T-helper 17 cell (primary cell): ENCODE data around the gene CKAP2L. TPM values are rescaled to one million over a fixed set of nuclear protein-coding genes. Genes with fewer than 3 reads are reported as not detected.
"Not testable (repeated sequence)": the region's sequence is repeated elsewhere in the genome, so short reads cannot be mapped to it uniquely, and the experiment has no call there.

Experiments
- ATAC-seq: fragments of 150-1000 bp; cut with Tn5 transposase; 2 replicates; pipeline ENCODE4 v1.10.0; 2021; ENCODE audit warnings: mild to moderate bottlenecking, moderate library complexity
- DNase-seq, 3 donors: peaks; one replicate each; pipeline versions ENCODE4 v3.0.0 to v3.0.0-alpha.2; 2020 to 2021
- H3K9me3 ChIP-seq: one replicate; pipeline ENCODE4 v1.7.0; 2013; ENCODE audit warnings: low read length, mild to moderate bottlenecking; ENCODE audit not compliant: control insufficient read depth, poor library complexity, severe bottlenecking
- H3K27ac Mint-ChIP-seq: one replicate; pipeline ENCODE4 v1.8.0; 2022; ENCODE audit warnings: mild to moderate bottlenecking, moderate library complexity, mixed read lengths
- H3K27me3 Mint-ChIP-seq: one replicate; pipeline ENCODE4 v1.8.0; 2022; ENCODE audit warnings: mixed read lengths
- H3K36me3 Mint-ChIP-seq: one replicate; pipeline ENCODE4 v1.8.0; 2022; ENCODE audit warnings: low read depth, mixed read lengths
- H3K4me1 Mint-ChIP-seq: one replicate; pipeline ENCODE4 v1.8.0; 2022; ENCODE audit warnings: mild to moderate bottlenecking, mixed read lengths
- H3K4me3 Mint-ChIP-seq: one replicate; pipeline ENCODE4 v1.8.0; 2022; ENCODE audit warnings: mild to moderate bottlenecking, moderate library complexity, mixed read lengths
- total RNA-seq, 4 donors: library from RNA in 2 of 4; stranded (reverse) in 2 of 4; gene quantifications; one replicate each; pipeline ENCODE4 v1.2.3 and lab custom pipeline; 2022 to 2026

CKAP2L gene
- total RNA-seq, 2 donors from 2014 or later = 0.37 to 0.97 TPM

- H3K4me1 Mint-ChIP-seq = peaks cover 13% of the 10 kb centered on the region
- peaks cover 2% of the 10 kb centered on the region for H3K36me3 Mint-ChIP-seq
- ATAC-seq (no peak), DNase-seq (no peak)
- no peak overlapping the region for H3K4me3 Mint-ChIP-seq
- peaks cover 20% of the 10 kb centered on the region for H3K27me3 Mint-ChIP-seq
- H3K9me3 ChIP-seq = no peaks in the 10 kb centered on the region
- no peak overlapping the region for H3K27ac Mint-ChIP-seq
Observed at GRCh38 chr2:112713585-112713925, 50.9 kb downstream of the CKAP2L start.

GRCh38 chr2:112712903-112713584 is 51.4 kb downstream of the CKAP2L start:
- Mint-ChIP-seq H3K27ac (peak overlapping the region; percentile 27), H3K4me1 (peaks cover 15% of the 10 kb centered on the region), H3K4me3 (no peak overlapping the region), H3K36me3 (peaks cover 2% of the 10 kb centered on the region), H3K27me3 (peaks cover 20% of the 10 kb centered on the region)
- ATAC-seq (no peak), DNase-seq (no peak)
- H3K9me3 ChIP-seq = no peaks in the 10 kb centered on the region

GRCh38 chr2:112712465-112712864 is 51.9 kb downstream of the CKAP2L start:
- H3K9me3 ChIP-seq = no peaks in the 10 kb centered on the region
- peaks cover 2% of the 10 kb centered on the region for H3K36me3 Mint-ChIP-seq
- peaks cover 16% of the 10 kb centered on the region for H3K4me1 Mint-ChIP-seq
- peak overlapping the region; percentile 27 for H3K27ac Mint-ChIP-seq
- ATAC-seq = no peak
- no peak for DNase-seq
- peaks cover 20% of the 10 kb centered on the region for H3K27me3 Mint-ChIP-seq
- H3K4me3 Mint-ChIP-seq = peak overlapping the region; percentile 12

GRCh38 chr2:112710956-112711750 is 53.3 kb downstream of the CKAP2L start:
- no peak overlapping the region for H3K27ac Mint-ChIP-seq
- no peak for DNase-seq
- no peak overlapping the region for H3K4me3 Mint-ChIP-seq

GRCh38 chr2:112709703-112710102 is 54.7 kb downstream of the CKAP2L start:
- Mint-ChIP-seq H3K27ac (no peak overlapping the region), H3K4me3 (no peak overlapping the region), H3K27me3 (peaks cover 25% of the 10 kb centered on the region), H3K4me1 (peaks cover 25% of the 10 kb centered on the region), H3K36me3 (peaks cover 3% of the 10 kb centered on the region)
- no peaks in the 10 kb centered on the region for H3K9me3 ChIP-seq
- ATAC-seq (no peak), DNase-seq (no peak)

More at GRCh38 chr2:112710956-112711750, 53.3 kb downstream of the CKAP2L start:
- H3K9me3 ChIP-seq = no peaks in the 10 kb centered on the region
- Mint-ChIP-seq H3K27me3 (peaks cover 23% of the 10 kb centered on the region), H3K4me1 (peaks cover 20% of the 10 kb centered on the region), H3K36me3 (peaks cover 2% of the 10 kb centered on the region)
- no peak for ATAC-seq

GRCh38 chr2:112708968-112709367 is 55.4 kb downstream of the CKAP2L start:
- H3K9me3 ChIP-seq = no peaks in the 10 kb centered on the region
- ATAC-seq (no peak), DNase-seq (no peak)
- Mint-ChIP-seq H3K27me3 (peaks cover 21% of the 10 kb centered on the region), H3K4me3 (peak overlapping the region; percentile 50), H3K36me3 (peaks cover 4% of the 10 kb centered on the region), H3K27ac (no peak overlapping the region), H3K4me1 (peaks cover 26% of the 10 kb centered on the region)

- not testable (repeated sequence) for H3K4me3 Mint-ChIP-seq, DNase-seq, H3K27ac Mint-ChIP-seq
Observed at GRCh38 chr2:112706947-112707346, 57.5 kb downstream of the CKAP2L start.

GRCh38 chr2:112706170-112706664 is 58.2 kb downstream of the CKAP2L start:
- ATAC-seq (peak; percentile 94), DNase-seq (no peak)
- no peaks in the 10 kb centered on the region for H3K9me3 ChIP-seq
- Mint-ChIP-seq H3K27ac (peak overlapping the region; percentile 12), H3K4me3 (peak overlapping the region; percentile 55), H3K27me3 (peaks cover 9% of the 10 kb centered on the region), H3K36me3 (peaks cover 4% of the 10 kb centered on the region), H3K4me1 (peaks cover 26% of the 10 kb centered on the region)

More at GRCh38 chr2:112706947-112707346, 57.5 kb downstream of the CKAP2L start:
- ATAC-seq, H3K36me3 Mint-ChIP-seq, H3K9me3 ChIP-seq, H3K27me3 Mint-ChIP-seq: not testable (repeated sequence)
- peaks cover 26% of the 10 kb centered on the region for H3K4me1 Mint-ChIP-seq

- peaks cover 23% of the 10 kb centered on the region for H3K4me1 Mint-ChIP-seq
- ATAC-seq (no peak), DNase-seq (no peak)
- H3K4me3 Mint-ChIP-seq = no peak overlapping the region
- peaks cover 9% of the 10 kb centered on the region for H3K27me3 Mint-ChIP-seq
- H3K36me3 Mint-ChIP-seq = peaks cover 2% of the 10 kb centered on the region
- H3K27ac Mint-ChIP-seq = no peak overlapping the region
- H3K9me3 ChIP-seq = no peaks in the 10 kb centered on the region
Observed at GRCh38 chr2:112705575-112705974, 58.8 kb downstream of the CKAP2L start.

- H3K27me3 Mint-ChIP-seq = peaks cover 9% of the 10 kb centered on the region
- peaks cover 2% of the 10 kb centered on the region for H3K36me3 Mint-ChIP-seq
- peaks cover 16% of the 10 kb centered on the region for H3K4me1 Mint-ChIP-seq
- ATAC-seq (no peak), DNase-seq (no peak)
- no peak overlapping the region for H3K4me3 Mint-ChIP-seq
- H3K9me3 ChIP-seq = no peaks in the 10 kb centered on the region
- H3K27ac Mint-ChIP-seq = no peak overlapping the region
Observed at GRCh38 chr2:112703684-112704083, 60.7 kb downstream of the CKAP2L start.

GRCh38 chr2:112701052-112701451 is 63.4 kb downstream of the CKAP2L start:
- H3K4me3 Mint-ChIP-seq = no peak overlapping the region
- H3K27me3 Mint-ChIP-seq = peaks cover 5% of the 10 kb centered on the region
- DNase-seq (no peak), ATAC-seq (no peak)
- peaks cover 8% of the 10 kb centered on the region for H3K4me1 Mint-ChIP-seq
- H3K9me3 ChIP-seq = no peaks in the 10 kb centered on the region
- H3K36me3 Mint-ChIP-seq = peaks cover 2% of the 10 kb centered on the region
- H3K27ac Mint-ChIP-seq = no peak overlapping the region

GRCh38 chr2:112699984-112700667 is 64.3 kb downstream of the CKAP2L start:
- H3K4me3 Mint-ChIP-seq = no peak overlapping the region
- no peak overlapping the region for H3K27ac Mint-ChIP-seq
- no peak for DNase-seq
- peaks cover 5% of the 10 kb centered on the region for H3K4me1 Mint-ChIP-seq
- peak; percentile 33 for ATAC-seq
- no peaks in the 10 kb centered on the region for H3K27me3 Mint-ChIP-seq
- no peaks in the 10 kb centered on the region for H3K9me3 ChIP-seq
- H3K36me3 Mint-ChIP-seq = peaks cover 2% of the 10 kb centered on the region

- H3K36me3 Mint-ChIP-seq = no peaks in the 10 kb centered on the region
- no peaks in the 10 kb centered on the region for H3K27me3 Mint-ChIP-seq
Observed at GRCh38 chr2:112698834-112699515, 65.4 kb downstream of the CKAP2L start.

More at GRCh38 chr2:112698834-112699515, 65.4 kb downstream of the CKAP2L start:
- Mint-ChIP-seq H3K4me1 (peaks cover 3% of the 10 kb centered on the region), H3K4me3 (no peak overlapping the region), H3K27ac (no peak overlapping the region)
- ATAC-seq (no peak), DNase-seq (no peak)
- no peaks in the 10 kb centered on the region for H3K9me3 ChIP-seq
